Measurements from ENCODE around the gene PRDM8.

DNA sequence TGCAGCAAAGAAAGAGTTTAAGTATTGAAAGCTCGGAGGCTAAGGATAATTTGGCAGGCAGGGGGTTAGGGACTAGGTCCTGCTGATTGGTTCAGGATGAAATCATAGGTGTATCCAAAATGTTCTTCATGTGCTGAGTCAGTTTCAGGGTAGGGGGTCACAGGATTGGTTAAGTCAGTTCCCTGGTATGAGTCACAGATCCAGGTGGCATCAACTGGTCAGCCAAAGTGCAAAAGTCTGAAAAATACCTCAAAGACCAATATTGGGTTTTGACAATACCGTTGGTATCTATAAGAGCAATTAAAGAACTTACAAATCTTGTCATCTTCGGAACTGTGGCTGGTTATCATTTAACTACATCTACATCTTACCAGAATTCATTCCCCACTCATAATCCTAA, 25.6 kb upstream of the PRDM8 start:
- TF ChIP-seq, protein P1, sequence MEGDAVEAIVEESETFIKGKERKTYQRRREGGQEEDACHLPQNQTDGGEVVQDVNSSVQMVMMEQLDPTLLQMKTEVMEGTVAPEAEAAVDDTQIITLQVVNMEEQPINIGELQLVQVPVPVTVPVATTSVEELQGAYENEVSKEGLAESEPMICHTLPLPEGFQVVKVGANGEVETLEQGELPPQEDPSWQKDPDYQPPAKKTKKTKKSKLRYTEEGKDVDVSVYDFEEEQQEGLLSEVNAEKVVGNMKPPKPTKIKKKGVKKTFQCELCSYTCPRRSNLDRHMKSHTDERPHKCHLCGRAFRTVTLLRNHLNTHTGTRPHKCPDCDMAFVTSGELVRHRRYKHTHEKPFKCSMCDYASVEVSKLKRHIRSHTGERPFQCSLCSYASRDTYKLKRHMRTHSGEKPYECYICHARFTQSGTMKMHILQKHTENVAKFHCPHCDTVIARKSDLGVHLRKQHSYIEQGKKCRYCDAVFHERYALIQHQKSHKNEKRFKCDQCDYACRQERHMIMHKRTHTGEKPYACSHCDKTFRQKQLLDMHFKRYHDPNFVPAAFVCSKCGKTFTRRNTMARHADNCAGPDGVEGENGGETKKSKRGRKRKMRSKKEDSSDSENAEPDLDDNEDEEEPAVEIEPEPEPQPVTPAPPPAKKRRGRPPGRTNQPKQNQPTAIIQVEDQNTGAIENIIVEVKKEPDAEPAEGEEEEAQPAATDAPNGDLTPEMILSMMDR (IDR thresholded peaks at IDR 0.05): no peak
- TF ChIP-seq POLR2A (IDR thresholded peaks at IDR 0.05): no peak
- no peak for TF ChIP-seq POLR2AphosphoS5 (IDR thresholded peaks at IDR 0.05)

Data from sigmoid colon (tissue), 4 donors.